ENCODE results near the gene SLC33A1.

DNA sequence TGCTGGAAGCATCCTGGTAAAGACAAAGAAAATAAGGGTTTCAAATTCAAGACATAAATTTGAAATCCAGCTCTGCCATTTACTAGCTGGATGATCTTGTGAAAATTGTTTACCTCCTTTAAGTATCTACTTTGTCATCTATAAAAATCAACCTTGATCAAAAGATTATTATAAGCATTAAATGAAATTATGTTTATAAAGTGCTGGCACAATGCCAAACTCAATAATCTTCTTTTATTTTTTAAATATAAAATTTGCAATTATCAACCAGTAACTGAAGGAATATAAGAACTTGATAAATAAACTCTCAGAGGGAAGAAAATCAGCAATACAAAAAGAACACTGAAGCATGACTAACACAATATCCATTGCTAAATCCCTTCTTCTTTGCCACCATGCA is 73.9 kb downstream of the SLC33A1 start:
- TF ChIP-seq POLR2AphosphoS5 (IDR thresholded peaks at IDR 0.05), result no peak
- TF ChIP-seq, protein P1, sequence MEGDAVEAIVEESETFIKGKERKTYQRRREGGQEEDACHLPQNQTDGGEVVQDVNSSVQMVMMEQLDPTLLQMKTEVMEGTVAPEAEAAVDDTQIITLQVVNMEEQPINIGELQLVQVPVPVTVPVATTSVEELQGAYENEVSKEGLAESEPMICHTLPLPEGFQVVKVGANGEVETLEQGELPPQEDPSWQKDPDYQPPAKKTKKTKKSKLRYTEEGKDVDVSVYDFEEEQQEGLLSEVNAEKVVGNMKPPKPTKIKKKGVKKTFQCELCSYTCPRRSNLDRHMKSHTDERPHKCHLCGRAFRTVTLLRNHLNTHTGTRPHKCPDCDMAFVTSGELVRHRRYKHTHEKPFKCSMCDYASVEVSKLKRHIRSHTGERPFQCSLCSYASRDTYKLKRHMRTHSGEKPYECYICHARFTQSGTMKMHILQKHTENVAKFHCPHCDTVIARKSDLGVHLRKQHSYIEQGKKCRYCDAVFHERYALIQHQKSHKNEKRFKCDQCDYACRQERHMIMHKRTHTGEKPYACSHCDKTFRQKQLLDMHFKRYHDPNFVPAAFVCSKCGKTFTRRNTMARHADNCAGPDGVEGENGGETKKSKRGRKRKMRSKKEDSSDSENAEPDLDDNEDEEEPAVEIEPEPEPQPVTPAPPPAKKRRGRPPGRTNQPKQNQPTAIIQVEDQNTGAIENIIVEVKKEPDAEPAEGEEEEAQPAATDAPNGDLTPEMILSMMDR (IDR thresholded peaks at IDR 0.05), result no peak
- TF ChIP-seq POLR2A (IDR thresholded peaks at IDR 0.05), result no peak
- TF ChIP-seq EP300 (IDR thresholded peaks at IDR 0.05), result no peak

Data from upper lobe of left lung (tissue), 4 donors.